Measurements from ENCODE around the gene CCDC138.

The CCDC138 gene

GRCh38 chr2:108918156-108918874 lies 131.7 kb downstream of the CCDC138 start:
- no peak for DNase-seq (ENCODE audit: low read depth, low spot score)

DNA sequence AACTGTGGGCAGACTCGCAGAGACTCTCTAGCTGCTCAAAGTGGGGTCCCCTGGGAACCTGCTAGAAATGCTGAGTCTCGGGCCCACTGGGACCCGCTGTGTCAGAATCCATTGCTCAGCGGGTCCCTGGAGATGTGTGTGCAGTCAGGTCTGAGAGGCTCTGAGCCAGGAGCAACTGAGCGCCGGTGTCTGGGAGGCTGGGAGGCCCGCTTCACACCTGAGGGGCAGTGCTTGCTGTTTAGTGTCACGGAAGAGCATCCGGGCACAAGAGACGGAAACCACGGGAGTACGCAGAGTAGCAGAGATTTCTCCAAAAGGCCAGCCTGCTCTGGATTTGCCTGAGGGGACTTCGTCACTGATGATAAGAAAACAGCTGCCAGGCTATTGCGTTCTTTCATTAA lies 132.4 kb downstream of the CCDC138 start:
- no peak for DNase-seq (ENCODE audit: low read depth, low spot score)

DNA sequence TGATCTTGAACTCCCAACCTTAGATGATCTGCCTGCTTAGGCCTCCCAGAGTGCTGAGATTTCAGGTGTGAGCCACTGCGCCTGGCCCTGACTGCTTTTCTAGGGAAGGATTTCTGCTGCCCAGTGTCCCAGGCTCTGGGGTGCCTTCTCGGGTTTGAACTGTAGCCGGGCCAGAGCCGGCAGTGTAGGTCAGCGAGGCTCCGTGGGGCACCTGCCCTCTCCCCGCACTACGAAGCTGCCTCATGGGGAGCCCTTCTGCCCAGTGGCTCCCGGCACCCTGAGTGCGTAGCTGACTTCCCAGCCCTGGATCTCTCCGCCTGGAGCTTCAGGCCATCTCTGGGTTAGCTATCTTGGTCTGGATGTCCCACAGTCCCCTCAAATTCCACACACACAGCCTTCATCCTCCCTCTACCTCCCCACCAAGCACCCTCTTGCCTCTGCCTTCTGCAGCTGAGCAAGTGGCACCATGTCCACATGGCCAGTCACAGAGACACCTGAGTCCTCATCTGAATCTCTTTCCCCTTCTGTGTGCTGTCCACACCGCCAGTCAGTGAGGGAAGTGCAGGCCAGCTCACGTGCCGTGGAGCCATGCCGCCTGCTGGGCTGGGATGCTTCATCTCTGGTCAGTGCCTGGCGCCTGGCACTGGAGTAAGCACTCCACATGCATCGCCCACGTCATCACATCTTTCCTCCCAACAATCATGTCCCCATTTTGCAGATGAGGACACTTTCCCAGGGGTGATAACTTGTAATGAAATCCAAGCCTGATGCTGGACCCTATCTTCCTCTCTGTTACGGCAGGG lies 133.2 kb downstream of the CCDC138 start:
- DNase-seq (ENCODE audit: low read depth, low spot score): no peak

GRCh38 chr2:108920686-108921085 lies 134.1 kb downstream of the CCDC138 start:
- DNase-seq (ENCODE audit: low read depth, low spot score): no peak

DNA sequence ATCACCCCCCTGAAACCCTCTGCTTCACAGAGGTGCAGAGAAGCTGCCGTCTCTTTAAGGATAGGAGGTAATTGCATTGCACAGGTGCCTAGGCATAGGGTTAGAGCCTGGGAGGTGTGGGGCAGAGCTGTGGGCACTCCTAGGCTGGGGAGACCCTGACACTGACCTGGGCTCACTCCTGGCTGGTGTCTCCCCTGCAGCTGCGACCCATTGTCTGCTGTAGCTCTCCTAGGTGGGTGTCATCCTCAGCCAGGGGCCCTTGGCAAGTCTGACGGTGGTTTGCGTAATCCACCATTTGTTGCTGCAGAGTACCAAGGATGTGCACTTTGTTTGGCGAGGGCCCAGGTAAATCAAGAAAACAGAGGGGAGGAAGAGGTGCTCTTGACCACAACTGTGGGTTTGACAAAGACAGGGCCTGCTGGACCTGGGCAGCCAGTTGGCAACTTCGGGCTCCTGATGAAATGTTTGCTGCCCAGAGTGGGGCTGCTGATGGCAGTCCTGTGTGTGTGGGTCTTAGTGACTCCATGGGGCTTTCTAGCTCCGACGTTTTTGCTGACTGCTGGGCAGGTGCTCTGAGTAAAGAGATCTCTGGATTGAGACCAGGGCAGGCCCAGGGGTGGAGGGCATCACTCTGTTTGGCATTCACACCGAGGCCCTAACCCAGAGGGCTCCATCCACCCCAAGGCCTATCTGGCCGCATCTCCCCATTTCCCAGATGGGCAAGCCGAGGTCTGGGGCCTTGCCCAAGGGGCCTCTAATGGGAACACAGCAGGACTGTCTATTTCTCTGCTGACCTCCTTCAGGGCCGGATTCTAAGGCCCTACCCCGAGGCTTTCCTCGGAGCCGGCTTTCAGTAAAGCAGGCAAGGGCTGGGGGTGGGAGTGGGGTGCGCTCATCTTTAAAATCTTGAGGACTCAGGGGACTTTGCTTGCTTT lies 134.8 kb downstream of the CCDC138 start:
- no peak for DNase-seq (ENCODE audit: low read depth, low spot score)

- DNase-seq (ENCODE audit: low read depth, low spot score): no peak
Measured at GRCh38 chr2:108922141-108922915, 135.8 kb downstream of the CCDC138 start.

GRCh38 chr2:108923019-108923700 lies 136.6 kb downstream of the CCDC138 start:
- DNase-seq (ENCODE audit: low read depth, low spot score): no peak

- DNase-seq (ENCODE audit: low read depth, low spot score): no peak
Measured at GRCh38 chr2:108923736-108924579, 137.4 kb downstream of the CCDC138 start.

DNA sequence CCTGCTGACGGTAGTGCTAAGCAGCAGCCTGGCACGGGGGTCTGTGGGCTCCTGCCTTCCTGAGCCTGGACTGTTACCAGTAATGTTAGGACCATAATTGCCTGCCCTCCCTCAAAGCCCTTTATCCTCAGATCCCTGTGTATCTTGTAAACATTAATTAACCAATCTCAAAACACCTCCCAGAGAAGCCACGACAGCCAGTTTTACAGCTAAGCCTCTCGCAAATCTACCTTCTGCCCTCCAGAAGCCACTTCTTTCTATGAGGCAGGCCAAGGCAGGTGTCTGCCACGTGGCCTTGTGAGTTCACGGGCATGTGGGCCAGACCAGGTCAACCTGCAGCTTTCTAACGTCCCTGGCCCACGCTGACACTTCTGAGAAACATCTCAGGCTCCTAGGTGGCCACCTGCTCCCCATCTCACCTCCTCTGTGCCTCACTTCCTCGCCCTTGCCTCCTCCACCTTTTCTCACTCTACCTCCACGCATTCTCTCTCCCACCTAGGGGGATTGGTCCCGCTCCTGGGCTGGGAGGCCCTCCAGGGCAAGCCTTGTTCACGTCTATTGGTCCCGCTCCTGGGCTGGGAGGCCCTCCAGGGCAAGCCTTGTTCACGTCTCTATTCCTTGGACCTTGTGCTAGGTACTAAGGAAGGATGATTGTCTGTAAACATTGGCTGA lies 138.1 kb downstream of the CCDC138 start:
- DNase-seq (ENCODE audit: low read depth, low spot score): no peak

GRCh38 chr2:108925286-108925685 lies 138.7 kb downstream of the CCDC138 start:
- DNase-seq (ENCODE audit: low read depth, low spot score): no peak

GRCh38 chr2:108925735-108926134 lies 139.2 kb downstream of the CCDC138 start:
- no peak for DNase-seq (ENCODE audit: low read depth, low spot score)

Data from brain pericyte (primary cell).